NK-92 (cell line): ENCODE results near the gene MORC3.
"Not testable (repeated sequence)": the region's sequence is repeated elsewhere in the genome, so short reads cannot be mapped to it uniquely, and the experiment has no call there.

Source experiments
- DNase-seq: peaks from one replicate; lab custom pipeline; 2025; ENCODE audit not compliant: unreplicated experiment; lab: John Stamatoyannopoulos, UW

Gene MORC3, protein sequence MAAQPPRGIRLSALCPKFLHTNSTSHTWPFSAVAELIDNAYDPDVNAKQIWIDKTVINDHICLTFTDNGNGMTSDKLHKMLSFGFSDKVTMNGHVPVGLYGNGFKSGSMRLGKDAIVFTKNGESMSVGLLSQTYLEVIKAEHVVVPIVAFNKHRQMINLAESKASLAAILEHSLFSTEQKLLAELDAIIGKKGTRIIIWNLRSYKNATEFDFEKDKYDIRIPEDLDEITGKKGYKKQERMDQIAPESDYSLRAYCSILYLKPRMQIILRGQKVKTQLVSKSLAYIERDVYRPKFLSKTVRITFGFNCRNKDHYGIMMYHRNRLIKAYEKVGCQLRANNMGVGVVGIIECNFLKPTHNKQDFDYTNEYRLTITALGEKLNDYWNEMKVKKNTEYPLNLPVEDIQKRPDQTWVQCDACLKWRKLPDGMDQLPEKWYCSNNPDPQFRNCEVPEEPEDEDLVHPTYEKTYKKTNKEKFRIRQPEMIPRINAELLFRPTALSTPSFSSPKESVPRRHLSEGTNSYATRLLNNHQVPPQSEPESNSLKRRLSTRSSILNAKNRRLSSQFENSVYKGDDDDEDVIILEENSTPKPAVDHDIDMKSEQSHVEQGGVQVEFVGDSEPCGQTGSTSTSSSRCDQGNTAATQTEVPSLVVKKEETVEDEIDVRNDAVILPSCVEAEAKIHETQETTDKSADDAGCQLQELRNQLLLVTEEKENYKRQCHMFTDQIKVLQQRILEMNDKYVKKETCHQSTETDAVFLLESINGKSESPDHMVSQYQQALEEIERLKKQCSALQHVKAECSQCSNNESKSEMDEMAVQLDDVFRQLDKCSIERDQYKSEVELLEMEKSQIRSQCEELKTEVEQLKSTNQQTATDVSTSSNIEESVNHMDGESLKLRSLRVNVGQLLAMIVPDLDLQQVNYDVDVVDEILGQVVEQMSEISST

DNA sequence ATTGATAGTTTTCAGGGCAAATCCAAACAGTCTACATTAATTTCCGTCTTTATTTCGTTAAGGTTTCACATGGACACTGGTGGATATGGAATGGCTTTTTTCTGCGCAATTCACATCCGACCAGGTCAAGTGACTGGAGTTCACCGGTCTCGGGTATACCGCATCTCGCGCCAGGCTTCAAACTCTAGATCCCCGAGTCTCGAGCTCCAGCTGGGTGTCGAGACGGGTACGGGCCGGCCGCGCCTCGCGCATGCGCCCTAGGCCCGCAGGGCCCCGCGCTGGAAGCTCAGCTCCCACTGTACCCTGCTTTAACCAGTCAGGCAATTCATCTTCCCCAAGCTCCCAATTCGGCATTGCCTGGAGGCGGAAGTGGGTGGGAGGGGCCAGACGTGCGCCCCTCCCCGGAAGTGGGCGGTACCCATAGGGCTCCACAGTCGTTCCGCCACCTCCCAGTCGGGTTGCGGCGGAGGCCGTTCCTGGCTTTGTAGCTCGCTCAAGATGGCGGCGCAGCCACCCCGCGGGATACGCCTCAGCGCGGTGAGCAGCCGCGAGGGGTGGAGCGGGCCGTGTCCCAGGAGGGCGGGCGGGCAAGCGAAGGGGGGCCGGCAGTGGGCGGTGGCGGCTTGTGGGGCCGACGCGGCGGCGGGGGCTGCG is at the start of gene MORC3:
TSS of gene MORC3 (plus strand) at position 431 of the 654 bp plus-strand sequence. CDS start at position 499, 68 bp downstream.
- peak; percentile 93 for DNase-seq

DNA sequence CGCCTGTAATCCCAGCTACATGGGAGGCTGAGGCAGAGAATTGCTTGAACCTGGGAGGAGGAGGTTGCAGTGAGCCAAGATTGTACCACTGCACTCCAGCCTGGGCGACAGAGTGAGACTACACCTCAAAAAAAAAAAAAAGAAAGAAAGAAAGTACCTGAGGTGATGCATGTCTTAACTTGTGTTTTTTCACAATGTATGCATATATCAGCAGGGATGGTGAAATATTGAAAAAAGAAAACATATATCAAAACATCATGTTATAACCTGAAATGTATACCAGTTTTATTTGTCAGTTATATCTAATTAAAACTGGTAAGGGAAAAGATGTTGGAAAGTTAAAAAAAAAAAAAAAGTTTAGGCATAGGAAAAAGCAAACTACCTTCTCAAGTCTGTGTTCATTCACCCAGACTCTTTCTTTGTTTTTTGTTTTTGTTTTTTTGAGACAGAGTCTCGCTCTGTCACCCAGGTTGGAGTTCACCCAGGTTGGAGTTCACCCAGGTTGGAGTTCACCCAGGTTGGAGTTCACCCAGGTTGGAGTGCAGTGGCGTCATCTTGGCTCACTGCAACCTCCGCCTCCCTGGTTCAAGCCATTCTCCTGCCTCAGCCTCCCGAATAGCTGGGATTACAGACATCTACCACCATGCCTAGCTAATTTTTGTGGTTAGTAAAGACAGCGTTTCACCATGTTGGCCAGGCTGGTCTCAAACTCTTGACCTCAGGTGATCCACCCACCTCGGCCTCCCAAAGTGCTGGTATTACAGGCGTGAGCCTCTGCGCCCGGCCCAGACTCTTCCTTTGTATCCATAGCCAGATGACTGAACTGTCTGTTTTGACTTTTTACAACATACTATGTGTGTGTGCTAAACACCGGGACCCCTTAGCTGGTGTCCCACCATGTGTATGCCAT is 49.0 kb upstream of the MORC3 start:
- not testable (repeated sequence) for DNase-seq

DNA sequence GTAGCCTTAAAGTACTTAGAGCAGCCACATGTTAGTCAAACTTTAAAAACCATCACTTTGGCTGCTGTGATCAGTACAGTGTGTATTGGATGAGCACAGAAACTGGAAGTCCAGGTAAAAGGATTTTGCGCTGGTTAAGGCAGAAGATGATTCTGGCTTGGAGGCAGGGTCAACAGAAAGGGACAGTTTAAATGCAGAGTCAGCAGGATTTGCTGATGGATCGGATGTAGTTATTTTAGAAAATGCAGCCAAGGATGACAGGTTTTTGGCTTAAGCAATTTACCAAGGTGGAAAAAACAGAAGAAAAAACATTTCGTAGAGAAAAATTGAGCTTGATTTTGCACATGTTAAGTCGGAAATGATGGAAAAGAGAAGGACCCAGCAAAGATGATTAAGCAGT is 45.9 kb upstream of the MORC3 start:
- no peak for DNase-seq

DNA sequence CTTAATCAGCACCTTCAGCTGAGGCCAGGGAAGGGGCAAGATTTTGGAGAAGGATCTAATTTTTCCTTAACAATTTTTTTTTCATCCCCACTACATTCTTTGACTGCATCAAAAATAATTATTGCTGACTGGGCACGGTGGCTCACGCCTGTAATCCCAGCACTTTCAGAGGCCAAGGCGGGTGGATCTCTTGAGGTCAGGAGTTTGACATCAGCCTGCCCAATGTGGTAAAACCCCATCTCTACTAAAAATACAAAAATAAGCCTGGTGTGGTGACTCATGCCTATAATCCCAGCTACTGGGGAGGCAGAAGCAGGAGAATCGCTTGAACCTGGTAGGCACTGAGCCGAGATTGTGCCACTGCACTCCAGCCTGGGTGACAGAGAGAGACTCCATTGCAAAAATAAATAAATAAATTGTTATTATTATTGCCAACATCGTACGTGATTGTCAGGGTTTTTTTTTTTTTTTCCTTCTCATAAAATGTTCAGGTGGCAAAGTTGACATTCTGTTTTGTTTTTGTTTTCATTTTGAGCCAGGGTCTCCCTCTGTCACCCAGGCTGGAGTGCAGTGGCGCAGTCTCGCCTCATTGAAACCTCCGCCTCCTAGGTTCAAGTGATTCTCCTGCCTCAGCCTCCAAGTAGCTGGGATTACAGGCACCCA is 37.3 kb upstream of the MORC3 start:
- DNase-seq: no peak

DNA sequence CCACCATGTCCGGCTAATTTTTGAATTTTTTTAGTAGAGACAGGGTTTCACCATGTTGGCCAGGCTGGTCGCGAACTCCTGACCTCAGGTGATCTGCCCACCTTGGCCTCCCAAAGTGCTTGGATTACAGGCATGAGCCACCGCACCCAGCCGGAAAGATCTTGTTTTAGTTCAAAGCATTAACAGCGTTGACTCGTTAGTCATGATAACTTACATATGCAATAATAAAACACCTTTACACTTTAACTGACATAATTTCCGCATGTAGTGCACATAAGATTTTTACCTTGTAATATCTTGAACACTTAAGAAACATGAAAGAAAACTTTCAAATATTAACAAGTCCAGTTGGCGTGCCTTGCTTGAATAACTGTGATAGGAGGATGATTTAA is 36.8 kb upstream of the MORC3 start:
- not testable (repeated sequence) for DNase-seq

DNA sequence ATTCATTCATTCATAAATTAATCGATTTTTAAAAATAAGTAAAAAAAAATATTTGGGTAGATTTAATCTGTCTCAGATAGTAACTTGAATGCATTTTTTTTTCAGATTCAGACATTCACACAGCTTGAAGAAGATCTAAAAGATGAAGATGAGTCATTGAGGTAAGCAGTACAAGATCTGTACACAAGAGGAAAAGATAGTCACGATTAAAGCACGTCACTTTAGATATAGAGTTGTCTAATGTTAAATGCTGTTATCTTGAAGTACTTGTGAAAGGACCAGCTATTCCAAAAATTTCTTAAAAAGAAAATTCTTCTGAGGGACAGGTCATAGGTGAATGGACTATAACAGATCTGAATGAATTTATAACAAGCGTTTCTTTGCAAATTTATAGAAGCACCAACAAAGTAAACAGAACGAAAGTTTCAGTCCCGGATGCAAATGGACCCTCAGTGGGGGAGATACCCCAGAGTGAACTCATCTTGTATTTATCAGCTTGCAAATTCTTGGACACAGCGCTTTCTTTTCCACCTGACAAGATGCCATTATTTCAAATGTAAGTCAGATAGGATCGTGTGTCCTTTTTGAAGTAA is 31.2 kb upstream of the MORC3 start:
- no peak for DNase-seq

DNA sequence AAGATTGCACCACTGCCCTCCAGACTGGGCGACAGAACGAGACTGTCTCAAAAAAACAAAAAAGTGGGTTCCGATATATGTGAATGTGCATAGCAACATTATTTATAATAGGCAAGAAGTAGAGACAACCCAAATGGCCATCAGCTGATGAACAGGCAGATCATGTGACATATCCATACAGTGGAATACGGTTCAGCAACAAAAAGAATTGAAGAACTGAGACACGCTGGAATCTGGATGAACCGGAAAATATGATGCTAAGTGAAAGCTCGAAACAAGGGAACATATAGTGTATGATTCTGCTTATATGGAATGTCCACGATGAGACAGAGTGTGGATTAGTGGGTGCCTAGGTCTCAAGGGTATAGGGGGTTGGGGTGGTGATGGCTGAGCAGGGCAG is 28.5 kb upstream of the MORC3 start:
- no peak for DNase-seq

DNA sequence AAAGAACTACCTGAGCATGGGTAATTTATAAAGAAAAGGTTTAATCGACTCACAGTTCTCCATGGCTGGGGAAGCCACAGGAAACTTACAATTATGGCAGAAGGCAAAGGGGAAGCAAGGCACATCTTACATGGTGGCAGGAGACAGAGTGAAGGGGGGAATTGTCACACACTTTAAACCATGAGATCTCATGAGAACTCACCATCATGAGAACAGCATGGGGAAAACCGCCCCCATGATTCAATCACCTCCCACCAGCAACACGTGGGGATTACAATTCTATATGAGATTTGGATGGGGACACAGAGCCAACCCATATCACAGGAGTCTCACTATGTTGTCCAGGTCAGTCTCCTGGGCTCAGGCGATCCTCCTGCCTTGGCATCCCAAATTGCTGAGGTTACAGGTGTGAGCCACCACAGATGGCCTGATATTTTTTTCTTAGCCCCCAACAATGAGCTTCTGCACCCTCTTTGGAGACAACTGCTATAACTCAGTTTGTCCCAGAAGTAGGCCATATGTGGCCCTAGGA is 22.5 kb upstream of the MORC3 start:
- no peak for DNase-seq

DNA sequence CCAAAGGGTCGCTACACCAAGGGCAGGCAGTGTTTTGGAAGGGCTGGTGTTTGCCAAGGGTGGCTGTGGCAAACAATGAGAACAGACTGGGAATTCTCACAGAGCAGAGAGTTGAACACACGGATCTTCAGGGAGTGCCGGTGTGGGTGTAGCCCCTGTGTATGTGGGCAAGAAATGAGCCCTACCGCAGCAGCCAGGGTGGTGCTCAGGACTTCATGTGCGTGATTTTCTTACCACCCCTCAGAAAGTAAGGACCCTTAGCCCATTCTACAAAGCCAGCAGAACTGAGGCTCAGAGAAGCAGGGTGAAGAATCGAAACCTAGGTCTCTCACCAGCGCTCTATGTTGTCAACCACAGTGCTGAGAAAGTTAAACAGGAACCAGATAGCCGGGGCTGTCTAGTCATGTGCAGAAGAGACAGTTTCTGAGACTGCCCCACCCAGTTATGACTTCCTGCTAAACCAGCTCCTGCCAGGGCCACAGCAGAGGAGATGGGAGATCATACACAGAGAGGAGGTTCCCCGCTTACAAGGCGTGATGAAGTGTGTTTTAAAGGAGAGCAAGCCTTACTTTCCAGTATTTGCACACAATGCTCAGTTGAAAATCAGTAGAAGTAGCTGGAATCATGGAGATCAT is 21.9 kb upstream of the MORC3 start:
- DNase-seq: no peak

DNA sequence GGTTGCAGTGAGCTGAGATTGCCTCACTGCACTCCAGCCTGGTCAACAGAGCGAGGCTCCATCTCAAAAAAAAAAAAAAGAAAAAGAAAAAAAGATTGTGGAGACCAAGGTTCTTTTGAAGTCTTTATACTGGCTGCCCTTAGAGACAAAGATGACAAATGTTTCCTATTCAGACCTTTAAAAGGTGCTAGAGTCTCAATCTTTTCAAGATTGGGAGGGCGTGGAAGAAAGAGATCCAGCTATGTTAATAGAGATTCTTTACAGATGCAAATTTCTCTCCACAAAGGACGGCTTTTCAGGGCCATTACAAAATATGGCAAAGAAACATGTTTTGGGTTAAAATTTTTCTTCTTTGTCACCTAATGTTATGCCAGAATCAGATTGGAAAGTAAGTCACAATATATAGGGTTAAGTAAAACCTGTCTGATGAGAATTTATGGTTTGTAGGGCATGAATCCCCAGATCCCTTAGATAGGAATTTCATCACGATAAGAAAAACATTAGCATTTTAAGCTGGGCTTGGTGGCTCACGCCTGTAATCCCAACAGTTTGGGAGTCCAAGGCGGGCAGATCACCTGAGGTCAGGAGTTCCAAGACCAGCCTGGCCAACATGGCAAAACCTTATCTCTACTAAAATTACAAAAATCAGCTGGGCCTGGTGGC is 13.0 kb upstream of the MORC3 start:
- DNase-seq: no peak

DNA sequence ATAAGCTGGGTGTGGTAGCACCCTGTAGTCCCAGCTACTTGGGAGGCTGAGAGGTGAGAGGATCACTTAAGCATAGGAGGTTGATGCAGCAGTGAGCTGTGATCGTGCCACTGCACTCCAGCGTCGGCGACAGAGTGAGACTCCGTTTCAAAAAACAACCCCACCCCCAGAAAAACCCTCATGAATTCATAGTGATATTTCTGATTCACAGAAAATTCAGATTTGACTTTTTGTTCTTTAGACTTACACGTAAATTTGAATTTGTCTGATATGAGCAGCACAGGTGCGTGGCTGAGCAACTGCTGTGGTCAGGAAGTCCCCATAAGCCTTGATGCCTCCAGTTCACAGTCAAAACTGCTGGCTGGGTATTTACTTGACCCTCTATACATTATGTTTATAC is 10.0 kb upstream of the MORC3 start:
- no peak for DNase-seq

DNA sequence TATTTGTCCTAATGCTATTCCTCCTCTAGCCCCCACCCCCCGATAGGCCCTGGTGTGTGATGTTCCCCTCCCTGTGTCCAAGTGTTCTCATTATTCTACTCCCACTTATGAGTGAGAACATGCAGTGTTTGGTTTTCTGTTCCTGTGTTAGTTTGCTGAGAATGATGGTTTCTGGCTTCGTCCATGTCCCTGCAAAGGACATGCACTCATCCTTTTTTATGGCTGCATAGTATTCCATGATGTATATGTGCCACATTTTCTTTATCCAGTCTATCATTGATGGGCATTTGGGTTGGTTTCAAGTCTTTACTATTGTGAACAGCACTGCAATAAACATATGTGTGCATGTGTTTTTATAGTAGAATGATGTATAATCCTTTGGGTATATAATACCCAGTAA is 6.6 kb upstream of the MORC3 start:
- DNase-seq: not testable (repeated sequence)

DNA sequence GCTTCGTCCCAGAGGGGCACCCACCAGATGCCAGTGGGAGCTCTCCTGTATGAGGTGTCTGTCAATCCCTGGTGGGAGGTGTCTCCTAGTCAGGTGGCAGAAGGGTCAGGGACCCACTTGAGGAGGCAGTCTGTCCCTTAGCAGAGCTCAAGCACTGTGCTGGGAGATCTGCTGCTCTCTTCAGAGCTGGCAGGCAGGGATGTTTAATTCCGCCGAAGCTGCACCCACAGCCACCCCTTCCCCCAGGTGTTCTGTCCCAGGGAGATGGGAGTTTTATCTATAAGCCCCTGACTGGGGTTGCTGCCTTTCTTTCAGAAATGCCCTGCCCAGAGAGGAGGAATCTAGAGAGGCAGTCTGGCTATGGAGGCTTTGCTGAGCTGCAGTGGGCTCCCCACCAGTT is 4.0 kb upstream of the MORC3 start:
- not testable (repeated sequence) for DNase-seq

DNA sequence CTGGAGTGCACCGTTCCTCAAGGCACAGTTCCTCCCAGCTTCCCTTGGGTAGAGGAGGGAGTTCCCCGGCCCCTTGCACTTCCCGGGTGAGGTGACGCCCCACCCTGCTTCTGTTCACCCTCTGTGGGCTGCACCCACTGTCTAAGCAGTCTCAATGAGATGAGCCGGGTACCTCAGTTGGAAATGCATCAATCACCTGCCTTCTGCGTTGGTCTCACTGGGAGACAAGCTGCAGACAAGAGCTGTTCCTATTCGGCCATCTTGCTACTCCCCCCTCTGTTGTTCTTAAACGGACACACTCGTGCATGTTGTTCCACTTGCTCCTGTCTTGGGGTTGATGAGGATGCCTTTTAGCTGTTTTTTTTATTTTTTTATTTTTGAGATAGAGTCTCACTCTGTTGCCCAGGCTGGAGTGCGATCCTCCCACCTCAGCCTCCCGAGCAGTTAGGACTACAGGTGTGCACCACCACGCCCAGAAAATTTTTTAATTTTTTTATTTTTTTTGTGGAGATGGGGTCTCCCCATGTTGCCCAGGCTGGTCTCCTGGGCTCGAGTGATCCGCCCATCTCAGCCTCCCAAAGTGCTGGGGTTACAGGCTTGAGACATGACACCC is 3.0 kb upstream of the MORC3 start:
- DNase-seq: no peak

DNA sequence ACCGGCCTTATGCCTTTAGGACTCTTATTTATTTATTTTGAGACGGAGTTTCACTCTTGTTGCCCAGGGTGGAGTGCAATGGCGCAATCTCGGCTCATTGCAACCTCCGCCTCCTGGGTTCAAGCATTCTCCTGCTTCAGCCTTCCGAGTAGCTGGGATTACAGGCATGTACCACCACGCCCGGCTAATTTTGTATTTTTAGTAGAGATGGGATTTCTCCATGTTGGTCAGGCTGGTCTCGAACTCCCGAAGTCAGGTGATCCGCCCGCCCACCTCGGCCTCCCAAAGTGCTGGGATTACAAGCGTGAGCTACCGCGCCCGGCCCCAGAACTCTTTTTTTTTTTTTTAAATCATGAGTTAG is 611 bp upstream of the MORC3 start:
- DNase-seq: not testable (repeated sequence)

DNA sequence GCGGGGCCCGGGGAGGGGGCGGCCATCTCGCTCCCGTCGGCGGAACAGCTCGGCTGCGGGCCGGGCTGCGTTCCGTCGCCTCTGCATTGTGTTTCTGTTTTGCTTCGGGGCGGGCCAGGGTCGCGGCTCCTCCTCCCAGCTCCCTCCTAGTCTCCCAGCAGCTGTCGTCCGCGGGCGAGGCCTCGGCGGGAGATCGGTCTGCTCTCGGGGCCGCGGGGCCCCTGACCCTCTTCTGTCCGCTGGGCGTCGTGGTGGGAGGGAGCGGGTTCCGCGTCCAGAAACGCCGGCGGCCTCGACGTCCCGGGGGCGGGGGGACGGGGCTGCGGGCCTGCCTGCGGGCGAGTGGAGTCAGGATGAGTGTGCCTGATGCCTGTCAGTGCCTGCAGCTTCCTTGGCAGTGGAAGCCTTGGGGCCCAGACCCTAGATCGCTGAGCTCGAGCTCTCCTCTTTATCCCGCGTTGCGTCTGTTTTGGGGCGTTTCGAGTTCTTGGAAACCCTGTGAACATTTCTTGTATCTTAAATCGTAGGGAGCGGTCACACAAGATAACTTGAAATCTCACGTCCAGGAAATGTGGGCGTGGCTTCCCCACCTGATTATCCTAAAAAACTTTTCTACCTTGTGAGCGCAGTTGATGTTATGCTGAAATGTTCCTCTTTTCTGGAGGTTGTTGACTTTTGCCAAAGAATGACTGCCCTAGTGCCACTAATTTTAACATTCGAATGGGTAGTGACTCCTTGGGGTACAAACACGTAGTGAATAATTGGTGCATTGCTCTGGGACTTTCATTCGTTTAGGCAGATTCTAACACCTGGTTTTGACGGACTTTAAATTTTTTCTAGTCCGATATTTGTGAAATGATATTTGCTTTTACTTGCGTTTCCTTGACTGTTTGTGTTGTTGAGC is 676 bp downstream of the MORC3 start:
- peak; percentile 41 for DNase-seq
